HepG2 (cell line): ENCODE data around the gene PHC1. TPM values are rescaled to one million over a fixed set of nuclear protein-coding genes. Genes with fewer than 3 reads are reported as not detected.

ENCODE experiments used
- ATF7-NPFF ChIP-seq: sonication (generic); formaldehyde crosslinking; IDR thresholded peaks from 2 replicates; pipeline ENCODE4 v1.8.1; 2023; ENCODE audit warnings: mild to moderate bottlenecking, low read depth, missing genetic modification reagents, moderate library complexity
- DBP ChIP-seq: sonication (generic); formaldehyde crosslinking; IDR thresholded peaks from 2 replicates; pipeline ENCODE4 v1.4.0; 2020; ENCODE audit warnings: missing genetic modification reagents; ENCODE audit errors: not compliant biosample characterization
- ELK4 ChIP-seq: sonication (generic); formaldehyde crosslinking; IDR thresholded peaks from 2 replicates; pipeline ENCODE4 v1.9.0; 2021; ENCODE audit warnings: missing genetic modification reagents, borderline replicate concordance
- GMEB2 ChIP-seq: IDR thresholded peaks from 2 replicates; pipeline ENCODE4 v1.6.1; 2016; ENCODE audit warnings: missing biosample characterization, missing genetic modification reagents, low read depth
- HMGA1 ChIP-seq: sonication (generic); formaldehyde crosslinking; conservative IDR thresholded peaks from 2 replicates; pipeline ENCODE4 v1.4.0; 2020; ENCODE audit warnings: missing genetic modification reagents
- IRX3 ChIP-seq: sonication (generic); formaldehyde crosslinking; IDR thresholded peaks from 2 replicates; pipeline ENCODE4 v1.8.1; 2023; ENCODE audit warnings: mild to moderate bottlenecking, low read depth, missing genetic modification reagents, borderline replicate concordance
- MEF2D ChIP-seq: sonication (generic); formaldehyde crosslinking; IDR thresholded peaks from 2 replicates; pipeline ENCODE4 v1.5.1; 2020; ENCODE audit warnings: mild to moderate bottlenecking, missing genetic modification reagents
- NONO ChIP-seq, 2 experiments: fragments of 450-650 bp in 1 of 2; sonication (generic) in 1 of 2; formaldehyde crosslinking in 1 of 2; IDR thresholded peaks in 1 of 2; conservative IDR thresholded peaks in 1 of 2; 2 replicates each; pipeline versions ENCODE4 v1.6.1 to v1.8.0; 2017 to 2022; ENCODE audit warnings: mild to moderate bottlenecking in 1 of 2, missing genetic modification reagents in 1 of 2, moderate library complexity in 1 of 2
- NRL ChIP-seq: sonication (generic); formaldehyde crosslinking; IDR thresholded peaks from 2 replicates; pipeline ENCODE4 v1.5.0; 2020; ENCODE audit warnings: missing genetic modification reagents, mild to moderate bottlenecking, moderate library complexity, borderline replicate concordance
- RERE ChIP-seq: IDR thresholded peaks from 2 replicates; pipeline ENCODE4 v1.6.1; 2016; ENCODE audit warnings: low read depth, missing genetic modification reagents, missing compliant biosample characterization
- SIN3A ChIP-seq: IDR thresholded peaks from 2 replicates; pipeline ENCODE4 v1.6.1; 2011; ENCODE audit warnings: low read depth, mild to moderate bottlenecking, control low read depth, low read length, borderline replicate concordance
- ZBTB7B ChIP-seq: sonication (generic); formaldehyde crosslinking; IDR thresholded peaks from 2 replicates; pipeline ENCODE4 v1.4.0; 2020; ENCODE audit warnings: missing genetic modification reagents
- ZC3H4 ChIP-seq: sonication (generic); formaldehyde crosslinking; IDR thresholded peaks from 2 replicates; pipeline ENCODE4 v1.4.0; 2020; ENCODE audit warnings: missing genetic modification reagents, borderline replicate concordance
- ZNF280B ChIP-seq: sonication (generic); formaldehyde crosslinking; IDR thresholded peaks from 2 replicates; pipeline ENCODE4 v1.5.0; 2020; ENCODE audit warnings: missing genetic modification reagents, mild to moderate bottlenecking, borderline replicate concordance
- ZNF382 ChIP-seq: sonication (generic); formaldehyde crosslinking; IDR thresholded peaks from 2 replicates; pipeline ENCODE4 v1.5.0; 2020; ENCODE audit warnings: missing genetic modification reagents, mild to moderate bottlenecking, borderline replicate concordance
- ZNF430 ChIP-seq: sonication (generic); formaldehyde crosslinking; IDR thresholded peaks from 2 replicates; pipeline ENCODE4 v1.9.0; 2021; ENCODE audit warnings: mild to moderate bottlenecking, missing genetic modification reagents
- polyA plus RNA-seq, 8 experiments: library from polyadenylated mRNA; depleted of rRNA in 3 of 8; stranded (reverse) in 7 of 8; unstranded in 1 of 8; fragments of >200 nt; fragmentation: Illumina TruSeq in 4 of 8; extraction: Trizol in 4 of 8; gene quantifications; 2 replicates each; pipeline versions ENCODE4 v1.2.1 to v1.2.3, GENCODE V29; 2011 to 2016; ENCODE audit warnings: low read depth in 4 of 8, missing spikeins in 1 of 8, mixed read lengths in 1 of 8; ENCODE audit not compliant: insufficient read depth in 1 of 8
- total RNA-seq, 5 experiments: library from RNA; depleted of rRNA; stranded (reverse); fragments of >200 nt; fragmentation: Illumina TruSeq; extraction: Trizol; gene quantifications; 2 replicates each; pipeline ENCODE4 v1.2.3, GENCODE V29; 2016; ENCODE audit warnings: low read depth in 1 of 5

Gene PHC1
- total and polyA plus RNA-seq, 2 of the 13 experiments (the other 11 are each of a cell fraction or from before 2014, with no cell fraction given): 9.4 to 35.0 TPM

GRCh38 chr12:8949342-8950220 is 35.3 kb downstream of the PHC1 start, which contains the start of gene M6PR (continued):
- TF ChIP-seq ZC3H4 (no peak), IRX3 (CRISPR knock-in tag) (peak; percentile 75), ZBTB7B (CRISPR knock-in tag) (0 out of 2 replicates have a peak, but pooled peaks have one; percentile 45), HMGA1 (CRISPR knock-in tag) (no peak), ZNF280B (no peak), DBP (peak; percentile 19), GMEB2 (no peak), ATF7-NPFF (peak; percentile 48), SIN3A (peak; percentile 61; the same call in 1 of the 2 replicates), ELK4 (CRISPR knock-in tag) (no peak), MEF2D (CRISPR knock-in tag) (peak; percentile 85), ZNF430 (CRISPR knock-in tag) (no peak; the same call in 1 of the 2 replicates), NRL (CRISPR knock-in tag) (peak; percentile 34), RERE (peak; percentile 39; the same call in 1 of the 2 replicates), ZNF382 (CRISPR knock-in tag) (no peak), NONO (IDR thresholded peaks at IDR 0.05) (no peak), NONO (CRISPR knock-in tag; conservative IDR thresholded peaks at IDR 0.05) (0 out of 2 replicates have a peak, but pooled peaks have one; percentile 26)
